VCaP (cell line): Measurements from ENCODE around the gene ZNF484.
"Not testable (repeated sequence)": the region's sequence is repeated elsewhere in the genome, so short reads cannot be mapped to it uniquely, and the experiment has no call there.

Source experiments
- H3K27ac ChIP-seq: fragments of 450-650 bp; 2 replicates; pipeline ENCODE4 v1.5.1; 2017
- CTCF ChIP-seq: fragments of 450-650 bp; conservative IDR thresholded peaks from 2 replicates; pipeline ENCODE4 v1.5.1; 2017; ENCODE audit warnings: mild to moderate bottlenecking, moderate library complexity

Gene ZNF484

GRCh38 chr9:92807031-92807756 lies 70.6 kb downstream of the ZNF484 start:
- TF ChIP-seq CTCF, result no peak
- H3K27ac ChIP-seq, result no peak overlapping the region

- H3K27ac ChIP-seq, result no peak overlapping the region
- no peak for TF ChIP-seq CTCF
Observed at GRCh38 chr9:92804727-92805126, 73.1 kb downstream of the ZNF484 start.

- H3K27ac ChIP-seq, result no peak overlapping the region
- no peak for TF ChIP-seq CTCF
Observed at GRCh38 chr9:92798358-92798757, 79.5 kb downstream of the ZNF484 start.

- H3K27ac ChIP-seq, result not testable (repeated sequence)
Observed at GRCh38 chr9:92796337-92796804, 81.5 kb downstream of the ZNF484 start.

GRCh38 chr9:92795598-92796336 lies 82.1 kb downstream of the ZNF484 start:
- TF ChIP-seq CTCF, result no peak
- H3K27ac ChIP-seq, result no peak overlapping the region
